Pancreas (tissue), 10 donors: ENCODE measurements around the gene SETDB1. TPM values are rescaled to one million over a fixed set of nuclear protein-coding genes. Genes with fewer than 3 reads are reported as not detected.
"Not testable (repeated sequence)": the region's sequence is repeated elsewhere in the genome, so short reads cannot be mapped to it uniquely, and the experiment has no call there.

Experiments
- ATAC-seq, 4 donors: fragments of 200-7000 bp; cut with Tn5 transposase; one replicate each; pipeline versions ENCODE4 v1.8.0 to v1.9.1; 2020; ENCODE audit warnings: mild to moderate bottlenecking in 4 of 4, moderate library complexity in 4 of 4
- DNase-seq, 6 donors: peaks; one replicate each; pipeline ENCODE4 v3.0.0-alpha.2; 2020
- FAIRE-seq: peaks from 2 replicates; lab custom pipeline; 2012; peaks lifted over from hg19 to GRCh38; lab: Jason Lieb, UNC
- H3K27ac ChIP-seq, 4 donors: fragments of 200-600 bp; sonication (generic); 1 replicate in 3 of 4; 2 replicates in 1 of 4; pipeline versions ENCODE4 v1.5.0 to v1.8.0; 2020
- H3K27me3 ChIP-seq, 4 donors: fragments of 200-600 bp; one replicate each; pipeline ENCODE4 v1.8.0; 2021
- H3K36me3 ChIP-seq, 3 donors: fragments of 200-600 bp; sonication (generic) in 1 of 3; one replicate each; pipeline versions ENCODE4 v1.5.0 to v1.8.0; 2020 to 2021
- H3K4me1 ChIP-seq, 3 donors: fragments of 200-600 bp; one replicate each; pipeline ENCODE4 v1.8.0; 2021
- H3K4me3 ChIP-seq, 4 donors: fragments of 200-600 bp; sonication (generic) in 2 of 4; one replicate each; pipeline versions ENCODE4 v1.5.0 to v1.8.0; 2020 to 2021
- H3K9me3 ChIP-seq, 4 donors: fragments of 200-600 bp; one replicate each; pipeline ENCODE4 v1.8.0; 2021
- CTCF ChIP-seq, 4 donors: fragments of 200-600 bp; sonication (generic) in 3 of 4; IDR thresholded peaks; one replicate each; pipeline versions ENCODE4 v1.5.0 to v1.8.0; 2021; ENCODE audit warnings: antibody characterized with exemption in 4 of 4
- WGBS, 2 donors: extraction: QIAGEN DNeasy Blood & Tissue Kit; methylation state at CpG; one replicate each; pipeline ENCODE4 v1.1.7; 2013; 5-methylcytosine and 5-hydroxymethylcytosine counted together
- intact Hi-C, 3 donors: fragments of 100-400 bp; cut with DNase I; formaldehyde crosslinking; loops; one replicate each; pipeline versions ENCODE4 v1.11.1 to v1.14.2; 2022
- polyA plus RNA-seq, 2 donors: library from polyadenylated mRNA; stranded (reverse); fragments of 200-250 nt; gene quantifications; one replicate each; pipeline ENCODE4 v1.2.3, GENCODE V29; 2013
- total RNA-seq, 6 donors: library from RNA; stranded (reverse); fragmentation: NEBNext Ultra II Directional in 4 of 6; extraction: Animal tissue kit (Norgen Biotek cat#: 25700) in 4 of 6; gene quantifications; one replicate each; pipeline versions ENCODE4 v1.2.1 to v1.2.4, GENCODE V29; 2021 to 2023
- donor health status: healthy with polysubstance abuse.
- donor health status: DM: no; HTN: no; CAD: no; lungs with moderate emphysema.
- donor health status: DM: no; HTN: no; CAD: no.
- donor health status: control.
- donor health status: control.
- donor health status: Bipolar disorder and iron deficiency.
- donor health status: DM: yes; HTN: yes; CAD: no.
- donor health status: DM: no; HTN: no; CAD: no.
- donor health status: DM: no; HTN: no; CAD: no.
- donor health status: DM: yes; HTN: yes; CAD: no.

SETDB1 gene
- total and polyA plus RNA-seq, 8 donors = 15.2 to 25.5 (median 20.9) TPM

GRCh38 chr1:150888727-150889126 lies 37.4 kb upstream of the SETDB1 start:
- H3K4me3 ChIP-seq = no peak overlapping the region
- H3K4me1 ChIP-seq = no peaks in the 10 kb centered on the region
- 79 to 88% methylated on average over 8 of the region's 8 CpGs for WGBS, 2 donors
- DNase-seq = no peak
- FAIRE-seq = no peak
- no peaks in the 10 kb centered on the region for H3K27me3 ChIP-seq
- intact Hi-C loops = no loop called here
- ATAC-seq = no peak
- peaks cover 0 to 6% (median 0%) of the 10 kb centered on the region in 3 donors for H3K36me3 ChIP-seq
- no peak overlapping the region for H3K27ac ChIP-seq
- no peak for TF ChIP-seq CTCF (IDR thresholded peaks at IDR 0.05)
- no peaks in the 10 kb centered on the region for H3K9me3 ChIP-seq

DNA sequence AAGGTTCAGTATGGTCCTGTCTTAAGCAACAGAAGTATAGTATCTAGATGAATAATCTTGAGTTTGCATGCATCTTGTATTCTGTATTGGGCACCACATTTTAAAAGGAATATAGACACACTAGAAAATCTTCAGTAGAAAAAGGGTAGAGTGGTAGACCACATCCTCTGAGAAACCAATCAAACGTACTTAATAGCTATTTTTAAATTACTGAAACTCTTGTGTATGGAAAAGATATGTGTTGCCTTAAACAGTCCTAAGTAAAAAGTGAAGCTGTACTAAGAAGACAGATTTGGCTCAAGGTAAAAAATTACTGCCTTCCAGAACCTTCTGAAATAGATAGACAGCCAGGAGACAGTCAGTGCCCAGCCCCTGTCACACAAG lies 36.1 kb upstream of the SETDB1 start:
- no peak overlapping the region for H3K4me3 ChIP-seq
- FAIRE-seq (no peak), ATAC-seq (no peak), DNase-seq (no peak)
- TF ChIP-seq CTCF (IDR thresholded peaks at IDR 0.05) = no peak
- 44 to 47% methylated on average over 1 of the region's 1 CpG for WGBS, 2 donors
- no peak overlapping the region for H3K27ac ChIP-seq
- no peaks in the 10 kb centered on the region for H3K9me3 ChIP-seq
- H3K36me3 ChIP-seq = peaks cover 0 to 6% (median 0%) of the 10 kb centered on the region in 3 donors
- intact Hi-C loops = no loop called here
- no peaks in the 10 kb centered on the region for H3K4me1 ChIP-seq
- no peaks in the 10 kb centered on the region for H3K27me3 ChIP-seq

DNA sequence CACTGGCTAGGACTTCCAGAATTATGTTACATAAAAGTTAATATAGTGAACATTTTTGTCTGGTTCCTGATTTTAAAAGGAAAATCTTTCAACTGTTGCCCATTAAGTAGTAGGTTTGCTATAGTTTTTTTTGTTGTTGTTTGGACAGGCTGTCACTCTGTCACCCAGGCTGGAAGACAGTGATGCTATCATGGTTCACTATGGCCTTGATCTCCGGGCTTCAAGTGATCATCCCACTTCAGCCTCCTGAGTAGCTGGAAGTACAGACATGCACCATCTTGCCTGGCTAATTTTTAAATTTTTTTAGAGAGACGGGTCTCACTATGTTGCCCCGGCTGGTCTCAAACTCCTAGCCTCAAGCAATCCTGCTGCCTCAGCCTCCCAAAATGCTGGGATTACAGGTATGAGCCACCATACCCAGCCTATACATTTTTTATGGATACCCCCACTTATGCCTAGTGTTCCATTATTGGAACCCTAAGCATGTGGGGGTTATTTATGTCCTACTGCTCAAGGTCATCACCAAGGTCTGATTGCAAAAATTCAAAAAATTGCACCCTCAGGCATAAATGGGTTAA lies 32.7 kb upstream of the SETDB1 start:
- ATAC-seq (no peak), FAIRE-seq (no peak), DNase-seq (no peak)
- Histone ChIP-seq H3K9me3 (no peaks in the 10 kb centered on the region), H3K36me3 (peaks cover 0 to 6% (median 0%) of the 10 kb centered on the region in 3 donors), H3K27ac (no peak overlapping the region), H3K4me1 (no peaks in the 10 kb centered on the region), H3K27me3 (no peaks in the 10 kb centered on the region), H3K4me3 (no peak overlapping the region)
- intact Hi-C loops = no loop called here
- 75 to 90% methylated on average over 3 of the region's 3 CpGs for WGBS, 2 donors
- TF ChIP-seq CTCF (IDR thresholded peaks at IDR 0.05) = no peak

GRCh38 chr1:150895618-150896017 lies 30.5 kb upstream of the SETDB1 start:
- intact Hi-C loops = no loop called here
- no peaks in the 10 kb centered on the region for H3K4me1 ChIP-seq
- no peaks in the 10 kb centered on the region for H3K27me3 ChIP-seq
- no peak for FAIRE-seq
- no peak for ATAC-seq
- no peak overlapping the region for H3K27ac ChIP-seq
- 74 to 94% methylated on average over 4 of the region's 4 CpGs for WGBS, 2 donors
- no peak overlapping the region for H3K4me3 ChIP-seq
- DNase-seq = no peak
- H3K36me3 ChIP-seq = peaks cover 0 to 6% (median 0%) of the 10 kb centered on the region in 3 donors
- no peak for TF ChIP-seq CTCF (IDR thresholded peaks at IDR 0.05)
- H3K9me3 ChIP-seq = no peaks in the 10 kb centered on the region

GRCh38 chr1:150899795-150900194 lies 26.4 kb upstream of the SETDB1 start:
- DNase-seq, intact Hi-C loops, H3K4me1 ChIP-seq, H3K4me3 ChIP-seq, H3K36me3 ChIP-seq, FAIRE-seq, H3K27ac ChIP-seq, H3K9me3 ChIP-seq, ATAC-seq, H3K27me3 ChIP-seq: not testable (repeated sequence)
- 86 to 88% methylated on average over 8 of the region's 8 CpGs for WGBS, 2 donors
